HepG2 (cell line): ENCODE data around the gene HNRNPC. TPM values are rescaled to one million over a fixed set of nuclear protein-coding genes. Genes with fewer than 3 reads are reported as not detected.

Experiments
- ATAC-seq: fragments of 200-7000 bp; cut with Tn5 transposase; 3 replicates; pipeline ENCODE4 v1.9.1; 2020; ENCODE audit warnings: mild to moderate bottlenecking, moderate library complexity
- BruUV-seq: library from RNA; stranded (reverse); fragments of 400-500 nt; replicated peaks from 2 replicates; lab custom pipeline; 2021; lab: Mats Ljungman, UMichigan
- CTCF ChIA-PET: fragments of 300-600 bp; formaldehyde crosslinking; extraction: SDS; loops from one replicate; lab custom pipeline; 2021; ENCODE audit warnings: low total read pairs, inconsistent platforms, low intra/inter-chr PET ratio; lab: Yijun Ruan, JAX
- POLR2A ChIA-PET: fragments of 350-600 bp; sonication (Branson Sonifier 250); formaldehyde crosslinking; loops from one replicate; lab custom pipeline; 2020; ENCODE audit warnings: antibody characterized with exemption, inconsistent platforms; lab: Yijun Ruan, JAX
- DNase-seq: peaks from one replicate; pipeline ENCODE4 v3.0.0-alpha.2; 2015; ENCODE audit warnings: low spot score
- FAIRE-seq: peaks from 3 replicates; lab custom pipeline; 2011; peaks lifted over from hg19 to GRCh38; lab: Jason Lieb, UNC
- H2AFZ ChIP-seq: one replicate; pipeline ENCODE4 v1.6.1; 2011; ENCODE audit warnings: low read length, inconsistent platforms
- H3K27ac ChIP-seq: fragments of 300-600 bp; 3 replicates; pipeline ENCODE4 v1.8.0; 2011; ENCODE audit warnings: mixed run types, mild to moderate bottlenecking, mixed read lengths, low read length, inconsistent platforms; ENCODE audit not compliant: insufficient read depth; ENCODE audit errors: extremely low read length
- H3K27me3 ChIP-seq, 2 experiments: fragments of 200-600 bp in 1 of 2; 2 replicates in 1 of 2; 3 replicates in 1 of 2; pipeline versions ENCODE4 v1.6.0 to v1.8.0; 2011; ENCODE audit warnings: low read length in 2 of 2, mild to moderate bottlenecking in 2 of 2, moderate library complexity in 2 of 2, inconsistent platforms in 1 of 2; ENCODE audit not compliant: insufficient read depth in 2 of 2, control insufficient read depth in 1 of 2
- H3K36me3 ChIP-seq, 2 experiments: fragments of 200-600 bp in 1 of 2; replicated peaks in 1 of 2; 2 replicates in 1 of 2; 3 replicates in 1 of 2; pipeline versions ENCODE4 v1.5.1 to v1.8.0; 2011; ENCODE audit warnings: low read length in 2 of 2, inconsistent platforms in 1 of 2; ENCODE audit not compliant: insufficient read depth in 2 of 2, control insufficient read depth in 1 of 2
- H3K4me1 ChIP-seq: 2 replicates; pipeline ENCODE4 v1.5.1; 2012; ENCODE audit warnings: low read length, inconsistent platforms; ENCODE audit not compliant: insufficient read depth
- H3K4me2 ChIP-seq: 2 replicates; pipeline ENCODE4 v1.6.0; 2011; ENCODE audit warnings: low read depth, low read length, inconsistent platforms
- H3K4me3 ChIP-seq, 3 experiments: fragments of 200-600 bp in 1 of 3; sonication (generic), shearing (Covaris generic) in 1 of 3; replicated peaks in 1 of 3; 2 replicates each; pipeline ENCODE4 v1.5.1; 2011 to 2016; ENCODE audit warnings: low read length in 3 of 3, inconsistent platforms in 2 of 3, low read depth in 2 of 3, mild to moderate bottlenecking in 2 of 3, control low read depth in 1 of 3, mixed read lengths in 1 of 3; ENCODE audit not compliant: insufficient read depth in 1 of 3
- H3K79me2 ChIP-seq: one replicate; pipeline ENCODE4 v1.6.1; 2011; ENCODE audit warnings: low read length, inconsistent platforms; ENCODE audit not compliant: insufficient read depth
- H3K9ac ChIP-seq: 2 replicates; pipeline ENCODE4 v1.6.0; 2011; ENCODE audit warnings: mild to moderate bottlenecking, low read depth, low read length, inconsistent platforms; ENCODE audit not compliant: insufficient read depth
- H3K9me3 ChIP-seq: 2 replicates; pipeline ENCODE4 v1.5.1; 2012; ENCODE audit warnings: mild to moderate bottlenecking, low read length
- H4K20me1 ChIP-seq: 2 replicates; pipeline ENCODE4 v1.6.0; 2011; ENCODE audit warnings: inconsistent platforms, mild to moderate bottlenecking, low read length, moderate library complexity; ENCODE audit not compliant: insufficient read depth
- AGO2 ChIP-seq: fragments of 200-400 bp; formaldehyde crosslinking; optimal IDR thresholded peaks from 2 replicates; pipeline ENCODE3; 2017; ENCODE audit warnings: mild to moderate bottlenecking, low read depth, low read length, moderate library complexity
- ARNTL ChIP-seq: sonication (generic); formaldehyde crosslinking; IDR thresholded peaks from 2 replicates; pipeline ENCODE4 v1.4.0; 2020; ENCODE audit warnings: mild to moderate bottlenecking, missing genetic modification reagents
- ATAD3A ChIP-seq: sonication (generic); formaldehyde crosslinking; IDR thresholded peaks from 2 replicates; pipeline ENCODE4 v1.4.0; 2020; ENCODE audit warnings: missing genetic modification reagents
- CAMTA2 ChIP-seq: sonication (generic); formaldehyde crosslinking; IDR thresholded peaks from 2 replicates; pipeline ENCODE4 v1.4.0; 2020; ENCODE audit warnings: mild to moderate bottlenecking, missing genetic modification reagents, borderline replicate concordance
- FOXK1 ChIP-seq: sonication (generic); formaldehyde crosslinking; IDR thresholded peaks from 2 replicates; pipeline ENCODE4 v1.4.0; 2020; ENCODE audit warnings: low read depth, missing genetic modification reagents, borderline replicate concordance
- GMEB1 ChIP-seq: sonication (generic); formaldehyde crosslinking; IDR thresholded peaks from 2 replicates; pipeline ENCODE4 v1.5.1; 2020; ENCODE audit warnings: missing genetic modification reagents, mild to moderate bottlenecking, borderline replicate concordance
- HMGXB4 ChIP-seq, 2 experiments: sonication (generic) in 1 of 2; formaldehyde crosslinking in 1 of 2; IDR thresholded peaks; 2 replicates each; pipeline versions ENCODE4 v1.4.0 to v1.6.1; 2018 to 2020; ENCODE audit warnings: missing genetic modification reagents in 2 of 2, borderline replicate concordance in 1 of 2, low read depth in 1 of 2, mild to moderate bottlenecking in 1 of 2, missing biosample characterization in 1 of 2
- HNRNPK ChIP-seq: fragments of 200-400 bp; formaldehyde crosslinking; IDR thresholded peaks from 2 replicates; pipeline ENCODE4 v1.6.1; 2018; ENCODE audit warnings: low read length, low read depth, moderate library complexity, mild to moderate bottlenecking; ENCODE audit not compliant: poor library complexity, severe bottlenecking
- MIER3 ChIP-seq: IDR thresholded peaks from 2 replicates; pipeline ENCODE4 v1.6.1; 2016; ENCODE audit warnings: missing compliant biosample characterization, borderline replicate concordance
- POLR2AphosphoS5 ChIP-seq: IDR thresholded peaks from 2 replicates; pipeline ENCODE4 v1.6.1; 2012; ENCODE audit warnings: low read depth, low read length
- POLR2G ChIP-seq: fragments of 200-400 bp; formaldehyde crosslinking; IDR thresholded peaks from 2 replicates; pipeline ENCODE4 v1.6.1; 2018; ENCODE audit warnings: mild to moderate bottlenecking, low read depth, low read length, moderate library complexity
- RBFOX2 ChIP-seq: fragments of 200-400 bp; formaldehyde crosslinking; IDR thresholded peaks from 2 replicates; pipeline ENCODE4 v1.6.1; 2017; ENCODE audit warnings: low read depth, mild to moderate bottlenecking, low read length
- RBM22 ChIP-seq: fragments of 200-400 bp; formaldehyde crosslinking; optimal IDR thresholded peaks from 2 replicates; pipeline ENCODE3; 2017; ENCODE audit warnings: mild to moderate bottlenecking, low read length, moderate library complexity
- REPIN1 ChIP-seq: sonication (generic); formaldehyde crosslinking; IDR thresholded peaks from 2 replicates; pipeline ENCODE4 v1.8.0; 2022; ENCODE audit warnings: missing genetic modification reagents, low read depth, mild to moderate bottlenecking, borderline replicate concordance
- RFX1 ChIP-seq: fragments of 450-650 bp; IDR thresholded peaks from 2 replicates; pipeline ENCODE4 v1.6.1; 2017
- SETDB1 ChIP-seq: sonication (generic); formaldehyde crosslinking; IDR thresholded peaks from 2 replicates; pipeline ENCODE4 v1.5.1; 2020; ENCODE audit warnings: missing genetic modification reagents, mild to moderate bottlenecking, borderline replicate concordance
- SSRP1 ChIP-seq: IDR thresholded peaks from 2 replicates; pipeline ENCODE4 v1.6.1; 2016; ENCODE audit warnings: control low read depth
- STAT5B ChIP-seq: sonication (generic); formaldehyde crosslinking; IDR thresholded peaks from 2 replicates; pipeline ENCODE4 v1.4.0; 2020; ENCODE audit warnings: missing genetic modification reagents
- ZFP41 ChIP-seq: sonication (generic); formaldehyde crosslinking; IDR thresholded peaks from 2 replicates; pipeline ENCODE4 v1.4.0; 2020; ENCODE audit warnings: mild to moderate bottlenecking, missing genetic modification reagents, borderline replicate concordance
- ZNF234 ChIP-seq: sonication (generic); formaldehyde crosslinking; conservative IDR thresholded peaks from 2 replicates; pipeline ENCODE4 v1.5.1; 2020; ENCODE audit warnings: mild to moderate bottlenecking, missing genetic modification reagents
- ZNF546 ChIP-seq: sonication (generic); formaldehyde crosslinking; conservative IDR thresholded peaks from 2 replicates; pipeline ENCODE4 v1.8.1; 2023; ENCODE audit warnings: mild to moderate bottlenecking, missing genetic modification reagents
- ZNF558 ChIP-seq: sonication (generic); formaldehyde crosslinking; IDR thresholded peaks from 2 replicates; pipeline ENCODE4 v1.9.0; 2022; ENCODE audit warnings: mild to moderate bottlenecking, missing genetic modification reagents, borderline replicate concordance
- WGBS: methylation state at CpG from one replicate; pipeline ENCODE4 v1.1.6; 2017; ENCODE audit warnings: low lambda C conversion rate; 5-methylcytosine and 5-hydroxymethylcytosine counted together
- in situ Hi-C: cut with HindIII; loops from 2 replicates; pipeline ENCODE4 v1.10.0; 2017; ENCODE audit warnings: low pct_unique_long_range_greater_than_20kb; ENCODE audit not compliant: extremely low pct_ligation_motif_present
- intact Hi-C: fragments of 100-400 bp; cut with micrococcal nuclease; formaldehyde crosslinking; loops from one replicate; pipeline ENCODE4 v1.10.0; 2022; ENCODE audit not compliant: unreplicated experiment
- polyA plus RNA-seq, 8 experiments: library from polyadenylated mRNA; depleted of rRNA in 3 of 8; stranded (reverse) in 7 of 8; unstranded in 1 of 8; fragments of >200 nt; fragmentation: Illumina TruSeq in 4 of 8; extraction: Trizol in 4 of 8; gene quantifications; 2 replicates each; pipeline versions ENCODE4 v1.2.1 to v1.2.3, GENCODE V29; 2011 to 2016; ENCODE audit warnings: low read depth in 4 of 8, missing spikeins in 1 of 8, mixed read lengths in 1 of 8; ENCODE audit not compliant: insufficient read depth in 1 of 8
- total RNA-seq, 5 experiments: library from RNA; depleted of rRNA; stranded (reverse); fragments of >200 nt; fragmentation: Illumina TruSeq; extraction: Trizol; gene quantifications; 2 replicates each; pipeline ENCODE4 v1.2.3, GENCODE V29; 2016; ENCODE audit warnings: low read depth in 1 of 5

Gene HNRNPC
- total and polyA plus RNA-seq, 2 of the 13 experiments (the other 11 are each of a cell fraction or from before 2014, with no cell fraction given): 628 to 1,099 TPM

- Histone ChIP-seq H3K4me1 (peaks cover 60% of the 10 kb centered on the region), H3K36me3 (peaks cover 20 to 85% of the 10 kb centered on the region in 2 experiments), H3K4me3 (no peak overlapping the region), H3K79me2 (peaks cover 100% of the 10 kb centered on the region), H3K27ac (no peak overlapping the region), H3K4me2 (no peak overlapping the region), H2AFZ (no peak overlapping the region), H3K27me3 (no peaks in the 10 kb centered on the region), H4K20me1 (peaks cover 98% of the 10 kb centered on the region), H3K9ac (no peak overlapping the region), H3K9me3 (no peaks in the 10 kb centered on the region)
- DNase-seq: no peak
- ChIA-PET POLR2A (no interaction called here), CTCF (no interaction called here)
- intact Hi-C loops: loop anchor here (10.0 kb wide), 1 partner anchor 318 kb away; no protein-coding TSS in a partner anchor
- whole genome bisulfite sequencing: 97% methylated on average over 6 of the region's 6 CpGs
- TSS peak; percentile 0 for BruUV-seq
- FAIRE-seq: no peak
- ATAC-seq: 0 out of 3 replicates have a peak, but pooled peaks have one; percentile 3
- in situ Hi-C loops: no loop called here
- TF ChIP-seq RBFOX2: peak; percentile 51
- no peak for TF ChIP-seq STAT5B (CRISPR knock-in tag)
- TF ChIP-seq RBM22: peak; percentile 83
- TF ChIP-seq CAMTA2: no peak
- TF ChIP-seq ATAD3A (CRISPR knock-in tag): no peak
- no peak for TF ChIP-seq GMEB1
- TF ChIP-seq ZNF234 (CRISPR knock-in tag): no peak
- TF ChIP-seq MIER3 (CRISPR knock-in tag): no peak
- TF ChIP-seq REPIN1 (CRISPR knock-in tag): no peak
- no peak for TF ChIP-seq ZNF546
- TF ChIP-seq ZFP41 (CRISPR knock-in tag): no peak
- peak; percentile 32; the same call in 1 of the 2 replicates for TF ChIP-seq POLR2AphosphoS5
- TF ChIP-seq ZNF558 (CRISPR knock-in tag): no peak
- no peak for TF ChIP-seq HMGXB4 (CRISPR knock-in tag; IDR thresholded peaks at IDR 0.05; ENCODE audit: borderline replicate concordance in 1 of 2, low read depth in 1 of 2)
- TF ChIP-seq FOXK1: no peak
- no peak for TF ChIP-seq HNRNPK
- TF ChIP-seq SETDB1 (CRISPR knock-in tag): no peak
- peak; percentile 85 for TF ChIP-seq AGO2
- TF ChIP-seq RFX1: 0 out of 2 replicates have a peak, but pooled peaks have one; percentile 8
- TF ChIP-seq ARNTL: no peak
- peak; percentile 52; the same call in 1 of the 2 replicates for TF ChIP-seq SSRP1 (CRISPR knock-in tag)
- TF ChIP-seq POLR2G: peak; percentile 60
Measured at GRCh38 chr14:21236948-21237797, 32.1 kb downstream of the HNRNPC start.
